ENCODE measurements around the gene ORC3. TPM values are rescaled to one million over a fixed set of nuclear protein-coding genes. Genes with fewer than 3 reads are reported as not detected.
"Not testable (repeated sequence)": the region's sequence is repeated elsewhere in the genome, so short reads cannot be mapped to it uniquely, and the experiment has no call there.

ORC3 gene
- total RNA-seq, 1 donor from 2014 or later, result 27.7 TPM

DNA sequence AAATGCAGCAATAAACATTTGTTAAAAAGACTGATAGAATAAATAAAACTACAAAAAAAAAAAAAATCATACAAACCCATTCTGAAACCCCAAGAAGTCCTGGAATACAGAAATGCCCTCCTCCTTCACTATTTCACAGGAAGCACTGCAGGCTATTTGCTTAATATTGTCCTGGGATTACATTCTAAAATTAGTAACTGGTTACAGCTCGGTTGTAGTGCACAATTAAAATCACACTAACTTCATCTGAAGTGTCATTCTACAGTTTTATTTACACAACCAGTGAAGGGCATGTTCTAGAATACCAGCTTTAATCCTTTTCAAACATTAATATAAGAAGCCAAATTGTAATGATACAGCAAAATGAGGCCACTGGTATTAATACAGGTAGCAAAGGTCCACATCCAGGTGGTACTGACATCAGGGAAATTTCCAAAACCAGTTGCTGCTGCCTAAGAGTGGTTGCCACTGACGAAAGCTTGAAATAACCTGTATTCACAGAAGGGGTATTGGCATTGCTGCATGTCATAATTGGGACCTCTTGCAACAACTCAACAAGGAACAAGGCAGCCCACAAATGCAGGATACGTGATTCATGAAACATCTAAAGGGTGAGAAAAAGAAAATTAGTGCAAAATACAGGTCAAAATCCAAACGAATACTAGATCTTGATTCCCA lies 85.2 kb downstream of the ORC3 start:
- H3K4me1 Mint-ChIP-seq, result peaks cover 10% of the 10 kb centered on the region
- H3K27me3 Mint-ChIP-seq, result no peaks in the 10 kb centered on the region
- DNase-seq, result no peak
- no peak overlapping the region for H3K27ac Mint-ChIP-seq
- no peaks in the 10 kb centered on the region for H3K9me3 Mint-ChIP-seq
- no peak for TF ChIP-seq CTCF (IDR thresholded peaks at IDR 0.05)
- H3K36me3 Mint-ChIP-seq (ENCODE audit: low read depth), result peaks cover 82% of the 10 kb centered on the region
- H3K4me3 Mint-ChIP-seq, result no peak overlapping the region
- intact Hi-C loops (cut with micrococcal nuclease), result no loop called here
- ATAC-seq (ENCODE audit: low read depth), result no peak
- CTCF ChIA-PET, result no interaction called here
- POLR2A ChIA-PET, result interaction anchor here (0.6 kb wide), 1 partner anchor 97 kb away, joined by 3 read pairs; no protein-coding TSS in a partner anchor

GRCh38 chr6:87682310-87682709 lies 92.4 kb downstream of the ORC3 start:
- CTCF ChIA-PET, result no interaction called here
- no peak overlapping the region for H3K4me3 Mint-ChIP-seq
- TF ChIP-seq CTCF (IDR thresholded peaks at IDR 0.05), result no peak
- no peaks in the 10 kb centered on the region for H3K9me3 Mint-ChIP-seq
- DNase-seq (no peak), ATAC-seq (ENCODE audit: low read depth) (no peak)
- peak overlapping the region; percentile 62 for H3K27ac Mint-ChIP-seq
- intact Hi-C loops (cut with micrococcal nuclease), result no loop called here
- POLR2A ChIA-PET, result interaction anchor here (0.6 kb wide), 2 partner anchors 18 to 732 kb away, joined by 5 to 7 read pairs; no protein-coding TSS in a partner anchor
- H3K4me1 Mint-ChIP-seq, result peaks cover 70% of the 10 kb centered on the region
- H3K36me3 Mint-ChIP-seq (ENCODE audit: low read depth), result peaks cover 55% of the 10 kb centered on the region
- H3K27me3 Mint-ChIP-seq, result no peaks in the 10 kb centered on the region

GRCh38 chr6:87683890-87684289 lies 94.0 kb downstream of the ORC3 start:
- intact Hi-C loops (cut with micrococcal nuclease), result no loop called here
- no peak for DNase-seq
- no peaks in the 10 kb centered on the region for H3K9me3 Mint-ChIP-seq
- no peak overlapping the region for H3K27ac Mint-ChIP-seq
- H3K4me3 Mint-ChIP-seq, result no peak overlapping the region
- H3K36me3 Mint-ChIP-seq (ENCODE audit: low read depth), result peaks cover 43% of the 10 kb centered on the region
- no peak for ATAC-seq (ENCODE audit: low read depth)
- ChIA-PET POLR2A (interaction anchor here (0.8 to 2.3 kb wide), 2 partner anchors 15 to 18 kb away, joined by 3 to 10 read pairs; partner anchors contain the start of gene AKIRIN2), CTCF (no interaction called here)
- H3K4me1 Mint-ChIP-seq, result peaks cover 82% of the 10 kb centered on the region
- TF ChIP-seq CTCF (IDR thresholded peaks at IDR 0.05), result no peak
- no peaks in the 10 kb centered on the region for H3K27me3 Mint-ChIP-seq

GRCh38 chr6:87684895-87685654 lies 95.1 kb downstream of the ORC3 start:
- intact Hi-C loops (cut with micrococcal nuclease), result loop anchor here (1.0 kb wide), 1 partner anchor 9 kb away; no protein-coding TSS in a partner anchor
- Mint-ChIP-seq H3K4me1 (peaks cover 89% of the 10 kb centered on the region), H3K4me3 (no peak overlapping the region), H3K36me3 (ENCODE audit: low read depth) (peaks cover 39% of the 10 kb centered on the region), H3K27ac (no peak overlapping the region), H3K27me3 (no peaks in the 10 kb centered on the region), H3K9me3 (no peaks in the 10 kb centered on the region)
- CTCF ChIA-PET, result no interaction called here
- POLR2A ChIA-PET, result interaction anchor here (0.6 to 2.3 kb wide), 3 partner anchors 12 to 96 kb away, joined by 3 to 10 read pairs (median 6); partner anchors contain the start of genes AKIRIN2 and RARS2
- TF ChIP-seq CTCF (IDR thresholded peaks at IDR 0.05), result no peak
- DNase-seq (no peak), ATAC-seq (ENCODE audit: low read depth) (no peak)

DNA sequence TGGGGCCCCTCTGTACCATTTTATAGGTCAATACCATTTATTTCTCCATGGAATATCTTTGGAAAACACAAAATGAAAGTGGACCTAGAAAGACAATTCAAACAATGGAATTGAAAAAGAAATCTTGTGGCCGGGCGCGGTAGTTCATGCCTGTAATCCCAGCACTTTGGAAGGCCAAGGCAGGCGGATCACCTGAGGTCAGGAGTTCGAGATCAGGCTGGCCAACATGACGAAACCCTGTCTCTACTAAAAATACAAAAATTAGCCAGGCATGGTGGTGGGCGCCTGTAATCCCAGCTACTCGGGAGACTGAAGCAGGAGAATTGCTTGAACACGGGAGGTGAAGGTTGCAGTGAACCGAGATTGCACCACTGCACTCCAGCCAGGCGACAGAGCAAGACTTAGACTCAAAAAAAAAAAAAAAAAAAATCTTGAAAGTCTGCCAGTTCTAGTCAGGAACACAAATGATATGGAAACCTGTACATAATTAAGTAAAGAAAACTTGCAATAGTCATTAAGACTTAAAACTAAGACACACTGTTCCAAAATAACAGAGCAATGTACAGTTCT lies 96.8 kb downstream of the ORC3 start:
- H3K27ac Mint-ChIP-seq; CTCF ChIA-PET; H3K4me3 Mint-ChIP-seq; ATAC-seq (ENCODE audit: low read depth); DNase-seq; H3K27me3 Mint-ChIP-seq; POLR2A ChIA-PET; H3K9me3 Mint-ChIP-seq: not testable (repeated sequence)
- intact Hi-C loops (cut with micrococcal nuclease), result loop anchor here (2.0 kb wide), 1 partner anchor 14 kb away; no protein-coding TSS in a partner anchor
- Mint-ChIP-seq H3K36me3 (ENCODE audit: low read depth) (peaks cover 29% of the 10 kb centered on the region), H3K4me1 (peaks cover 91% of the 10 kb centered on the region)
